ENCODE results near the gene DOCK10.

The DOCK10 gene

GRCh38 chr2:224966613-224967012 is 75.7 kb downstream of the DOCK10 start:
- Histone ChIP-seq H3K36me3 (ENCODE audit: control insufficient read depth, insufficient read depth, low read length) (no peaks in the 10 kb centered on the region), H3K4me3 (ENCODE audit: extremely low read depth, insufficient read depth, low read length, poor library complexity, severe bottlenecking) (no peak overlapping the region), H3K4me1 (ENCODE audit: control insufficient read depth, insufficient read depth, low read length, poor library complexity, severe bottlenecking) (no peaks in the 10 kb centered on the region), H3K27ac (ENCODE audit: low read depth, low read length, severe bottlenecking) (no peak overlapping the region), H3K9me3 (ENCODE audit: control insufficient read depth, low read length) (no peaks in the 10 kb centered on the region)
- WGBS, 2 experiments (ENCODE audit: insufficient coverage in 2 of 2) = 88 to 100% methylated on average over 1 to 2 of the region's 2 CpGs

DNA sequence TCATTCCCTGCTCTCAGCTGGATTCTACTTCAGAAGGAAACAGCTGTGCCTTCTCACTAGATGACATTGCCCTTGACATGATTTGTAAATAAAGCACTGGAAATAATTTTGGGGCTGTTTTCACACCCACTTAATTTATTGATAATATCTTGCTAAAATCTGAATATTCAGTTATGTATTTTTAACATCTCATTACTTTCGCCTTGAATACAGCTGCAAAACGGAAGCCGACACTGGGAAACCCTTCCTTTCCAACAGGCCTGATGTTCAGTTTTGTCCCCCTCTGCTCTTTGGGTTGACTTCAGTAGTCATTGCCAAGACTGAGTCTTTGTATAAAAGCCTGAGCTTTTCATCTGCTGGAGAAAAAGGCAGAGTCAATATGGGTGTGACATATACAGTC is 82.7 kb downstream of the DOCK10 start:
- no peaks in the 10 kb centered on the region for H3K9me3 ChIP-seq (ENCODE audit: control insufficient read depth, low read length)
- no peaks in the 10 kb centered on the region for H3K36me3 ChIP-seq (ENCODE audit: control insufficient read depth, insufficient read depth, low read length)
- H3K4me3 ChIP-seq (ENCODE audit: extremely low read depth, insufficient read depth, low read length, poor library complexity, severe bottlenecking) = no peak overlapping the region
- no peaks in the 10 kb centered on the region for H3K4me1 ChIP-seq (ENCODE audit: control insufficient read depth, insufficient read depth, low read length, poor library complexity, severe bottlenecking)
- no peak overlapping the region for H3K27ac ChIP-seq (ENCODE audit: low read depth, low read length, severe bottlenecking)
- WGBS, 2 experiments (ENCODE audit: insufficient coverage in 2 of 2) = 100% methylated on average over 2 to 3 of the region's 3 CpGs

DNA sequence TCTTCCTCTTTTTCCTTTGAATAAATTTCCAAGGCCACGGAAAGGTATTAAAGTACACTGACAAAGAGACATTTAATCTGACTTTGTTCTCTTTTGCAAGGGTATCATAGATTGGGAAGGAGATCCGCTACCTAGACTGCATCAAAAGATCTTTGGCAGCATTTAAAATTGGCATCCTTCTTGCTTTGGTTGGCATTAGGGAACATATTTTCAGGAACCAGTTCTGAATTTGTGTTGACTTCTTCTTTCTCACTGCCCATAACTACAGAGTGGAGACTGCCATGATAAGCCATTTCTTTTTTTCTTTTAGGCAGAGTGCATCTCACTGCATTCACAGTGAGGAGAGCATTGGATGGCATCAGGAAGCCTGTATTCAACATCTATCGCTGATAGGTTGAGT is 83.4 kb downstream of the DOCK10 start:
- Histone ChIP-seq H3K4me1 (ENCODE audit: control insufficient read depth, insufficient read depth, low read length, poor library complexity, severe bottlenecking) (no peaks in the 10 kb centered on the region), H3K36me3 (ENCODE audit: control insufficient read depth, insufficient read depth, low read length) (no peaks in the 10 kb centered on the region), H3K9me3 (ENCODE audit: control insufficient read depth, low read length) (no peaks in the 10 kb centered on the region), H3K27ac (ENCODE audit: low read depth, low read length, severe bottlenecking) (no peak overlapping the region), H3K4me3 (ENCODE audit: extremely low read depth, insufficient read depth, low read length, poor library complexity, severe bottlenecking) (no peak overlapping the region)
- 89 to 100% methylated on average over 1 of the region's 3 CpGs for WGBS, 2 experiments (ENCODE audit: insufficient coverage in 2 of 2)

- no peak overlapping the region for H3K4me3 ChIP-seq (ENCODE audit: extremely low read depth, insufficient read depth, low read length, poor library complexity, severe bottlenecking)
- H3K4me1 ChIP-seq (ENCODE audit: control insufficient read depth, insufficient read depth, low read length, poor library complexity, severe bottlenecking) = no peaks in the 10 kb centered on the region
- no peak overlapping the region for H3K27ac ChIP-seq (ENCODE audit: low read depth, low read length, severe bottlenecking)
- no peaks in the 10 kb centered on the region for H3K9me3 ChIP-seq (ENCODE audit: control insufficient read depth, low read length)
- no CpG with 5 or more reads among the region's 3 CpGs for WGBS, 2 experiments (ENCODE audit: insufficient coverage in 2 of 2)
- no peaks in the 10 kb centered on the region for H3K36me3 ChIP-seq (ENCODE audit: control insufficient read depth, insufficient read depth, low read length)
Measured at GRCh38 chr2:224958462-224958857, 83.8 kb downstream of the DOCK10 start.

- Histone ChIP-seq H3K4me3 (ENCODE audit: extremely low read depth, insufficient read depth, low read length, poor library complexity, severe bottlenecking) (no peak overlapping the region), H3K9me3 (ENCODE audit: control insufficient read depth, low read length) (no peaks in the 10 kb centered on the region), H3K4me1 (ENCODE audit: control insufficient read depth, insufficient read depth, low read length, poor library complexity, severe bottlenecking) (no peaks in the 10 kb centered on the region), H3K36me3 (ENCODE audit: control insufficient read depth, insufficient read depth, low read length) (no peaks in the 10 kb centered on the region), H3K27ac (ENCODE audit: low read depth, low read length, severe bottlenecking) (no peak overlapping the region)
- 88 to 95% methylated on average over 5 to 6 of the region's 8 CpGs for WGBS, 2 experiments (ENCODE audit: insufficient coverage in 2 of 2)
Measured at GRCh38 chr2:224957540-224958461, 84.5 kb downstream of the DOCK10 start.

- H3K4me3 ChIP-seq (ENCODE audit: extremely low read depth, insufficient read depth, low read length, poor library complexity, severe bottlenecking) = no peak overlapping the region
Measured at GRCh38 chr2:224956706-224957105, 85.6 kb downstream of the DOCK10 start.

DNA sequence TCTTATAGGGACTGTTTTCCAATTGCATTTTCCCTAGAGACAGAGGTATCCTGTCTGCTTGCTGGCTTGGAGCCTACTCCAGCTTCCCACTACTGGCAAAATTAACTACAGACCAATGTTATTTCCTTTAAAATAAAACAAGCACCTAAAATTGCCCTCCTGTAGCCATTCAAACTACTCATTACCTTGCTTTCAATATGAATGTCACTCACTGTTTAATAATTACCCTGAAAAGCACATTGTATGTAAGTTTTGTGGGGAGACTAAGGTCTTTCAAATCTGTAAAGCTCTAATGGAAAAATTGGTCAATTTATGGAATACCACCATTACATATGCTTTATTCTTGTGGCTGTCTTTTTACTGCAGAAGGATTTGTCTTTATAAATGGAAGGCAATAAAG is 87.3 kb downstream of the DOCK10 start:
- H3K27ac ChIP-seq (ENCODE audit: low read depth, low read length, severe bottlenecking) = no peak overlapping the region
- H3K4me3 ChIP-seq (ENCODE audit: extremely low read depth, insufficient read depth, low read length, poor library complexity, severe bottlenecking) = no peak overlapping the region
- no peaks in the 10 kb centered on the region for H3K9me3 ChIP-seq (ENCODE audit: control insufficient read depth, low read length)
- no peaks in the 10 kb centered on the region for H3K36me3 ChIP-seq (ENCODE audit: control insufficient read depth, insufficient read depth, low read length)
- no peaks in the 10 kb centered on the region for H3K4me1 ChIP-seq (ENCODE audit: control insufficient read depth, insufficient read depth, low read length, poor library complexity, severe bottlenecking)

More at GRCh38 chr2:224956706-224957105, 85.6 kb downstream of the DOCK10 start:
- Histone ChIP-seq H3K9me3 (ENCODE audit: control insufficient read depth, low read length) (no peaks in the 10 kb centered on the region), H3K36me3 (ENCODE audit: control insufficient read depth, insufficient read depth, low read length) (no peaks in the 10 kb centered on the region), H3K4me1 (ENCODE audit: control insufficient read depth, insufficient read depth, low read length, poor library complexity, severe bottlenecking) (no peaks in the 10 kb centered on the region), H3K27ac (ENCODE audit: low read depth, low read length, severe bottlenecking) (no peak overlapping the region)
- 92 to 100% methylated on average over 1 to 3 of the region's 3 CpGs for WGBS, 2 experiments (ENCODE audit: insufficient coverage in 2 of 2)

DNA sequence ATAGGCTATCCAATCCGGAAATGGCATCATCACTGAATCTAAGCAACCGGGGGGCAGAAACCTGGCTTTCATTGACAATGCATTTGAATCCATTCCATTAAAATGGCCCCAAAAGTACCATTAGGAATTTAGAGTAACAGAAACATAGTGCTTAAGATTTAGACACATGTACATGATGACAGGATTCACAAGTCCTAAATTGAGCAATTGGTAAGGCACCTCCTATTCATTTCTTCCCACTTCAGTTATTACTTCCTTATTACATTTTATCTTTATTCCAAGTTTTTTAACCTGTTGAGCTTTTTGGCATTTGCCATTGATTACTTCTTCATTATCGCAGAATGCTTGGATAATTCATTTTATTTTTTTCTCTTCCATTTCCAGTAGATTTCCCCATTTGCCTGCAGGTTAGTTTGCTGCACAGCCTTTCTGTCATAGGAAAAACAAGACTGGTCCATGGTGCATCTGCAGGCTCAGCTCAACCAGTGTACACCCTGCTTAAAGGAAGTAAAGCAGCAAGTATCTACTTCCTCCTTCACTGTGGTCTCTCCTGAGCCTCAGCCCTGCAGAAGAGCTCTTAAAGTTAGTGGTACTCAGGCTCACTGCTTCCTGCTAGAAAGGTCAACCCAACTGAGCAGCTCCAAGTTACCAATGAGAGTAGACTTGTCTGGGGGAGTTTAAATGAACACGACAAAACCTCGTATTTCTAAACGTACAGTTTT is 89.2 kb downstream of the DOCK10 start:
- Histone ChIP-seq H3K9me3 (ENCODE audit: control insufficient read depth, low read length) (no peaks in the 10 kb centered on the region), H3K27ac (ENCODE audit: low read depth, low read length, severe bottlenecking) (no peak overlapping the region), H3K4me1 (ENCODE audit: control insufficient read depth, insufficient read depth, low read length, poor library complexity, severe bottlenecking) (peaks cover 1% of the 10 kb centered on the region), H3K4me3 (ENCODE audit: extremely low read depth, insufficient read depth, low read length, poor library complexity, severe bottlenecking) (no peak overlapping the region), H3K36me3 (ENCODE audit: control insufficient read depth, insufficient read depth, low read length) (no peaks in the 10 kb centered on the region)
- 91 to 94% methylated on average over 4 to 6 of the region's 6 CpGs for WGBS, 2 experiments (ENCODE audit: insufficient coverage in 2 of 2)

GRCh38 chr2:224951723-224952481 is 90.4 kb downstream of the DOCK10 start:
- no peaks in the 10 kb centered on the region for H3K36me3 ChIP-seq (ENCODE audit: control insufficient read depth, insufficient read depth, low read length)
- H3K4me3 ChIP-seq (ENCODE audit: extremely low read depth, insufficient read depth, low read length, poor library complexity, severe bottlenecking) = no peak overlapping the region
- H3K27ac ChIP-seq (ENCODE audit: low read depth, low read length, severe bottlenecking) = no peak overlapping the region
- no peaks in the 10 kb centered on the region for H3K9me3 ChIP-seq (ENCODE audit: control insufficient read depth, low read length)
- H3K4me1 ChIP-seq (ENCODE audit: control insufficient read depth, insufficient read depth, low read length, poor library complexity, severe bottlenecking) = peaks cover 3% of the 10 kb centered on the region
- WGBS, 2 experiments (ENCODE audit: insufficient coverage in 2 of 2) = 92 to 100% methylated on average over 7 of the region's 7 CpGs

DNA sequence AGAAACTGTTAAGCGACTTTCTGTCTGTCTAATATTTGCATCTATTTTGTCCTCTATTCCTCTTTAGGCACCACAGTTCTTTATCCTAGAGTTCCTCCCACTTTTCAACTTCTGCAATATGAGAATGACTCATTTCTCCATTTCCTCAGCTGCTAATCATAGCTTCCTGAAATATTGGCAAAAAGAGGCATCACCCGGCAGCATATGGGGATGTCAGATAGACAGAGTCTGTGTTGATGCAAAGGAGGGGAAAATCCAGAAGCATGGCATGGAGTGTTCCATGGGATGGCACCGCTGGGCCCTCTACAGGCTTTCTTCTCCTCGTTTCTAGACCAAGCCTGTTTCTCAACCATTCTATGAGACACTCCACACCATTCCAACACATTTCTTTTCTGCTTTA is 93.4 kb downstream of the DOCK10 start:
- H3K9me3 ChIP-seq (ENCODE audit: control insufficient read depth, low read length) = no peaks in the 10 kb centered on the region
- WGBS, 2 experiments (ENCODE audit: insufficient coverage in 2 of 2) = 89 to 100% methylated on average over 1 to 2 of the region's 4 CpGs

More for the DNA sequence above, 93.4 kb downstream of the DOCK10 start:
- H3K4me1 ChIP-seq (ENCODE audit: control insufficient read depth, insufficient read depth, low read length, poor library complexity, severe bottlenecking) = peaks cover 3% of the 10 kb centered on the region
- H3K27ac ChIP-seq (ENCODE audit: low read depth, low read length, severe bottlenecking) = no peak overlapping the region
- H3K4me3 ChIP-seq (ENCODE audit: extremely low read depth, insufficient read depth, low read length, poor library complexity, severe bottlenecking) = no peak overlapping the region
- no peaks in the 10 kb centered on the region for H3K36me3 ChIP-seq (ENCODE audit: control insufficient read depth, insufficient read depth, low read length)
